H1 (cell line): ENCODE results near the gene INPP5A. TPM values are rescaled to one million over a fixed set of nuclear protein-coding genes. Genes with fewer than 3 reads are reported as not detected.

Source experiments
- CTCF ChIA-PET: fragments of 300-600 bp; sonication (Branson Sonifier 250); formaldehyde crosslinking; loops from one replicate; lab custom pipeline; 2021; ENCODE audit not compliant: partially characterized antibody; lab: Charles Lee
- POLR2A ChIA-PET: fragments of 300-600 bp; sonication (Branson Sonifier 250); formaldehyde crosslinking; loops from one replicate; lab custom pipeline; 2021; ENCODE audit warnings: inconsistent platforms; ENCODE audit not compliant: partially characterized antibody; lab: Charles Lee
- DNase-seq, 2 experiments: peaks; one replicate each; pipeline versions ENCODE4 v3.0.0 to v3.0.0-alpha.2; 2010 to 2022; ENCODE audit warnings: low spot score in 2 of 2, low read depth in 1 of 2, mixed read lengths in 1 of 2
- FAIRE-seq: peaks from 2 replicates; lab custom pipeline; 2011; peaks lifted over from hg19 to GRCh38; lab: Jason Lieb, UNC
- H2AFZ ChIP-seq: 2 replicates; pipeline ENCODE4 v1.8.1; 2012; ENCODE audit warnings: low read length, inconsistent platforms
- H2AK5ac ChIP-seq: 2 replicates; pipeline ENCODE4 v1.6.1; 2013; ENCODE audit warnings: low read depth, low read length
- H2BK120ac ChIP-seq: replicated peaks from 2 replicates; pipeline ENCODE3; 2013; ENCODE audit warnings: low read depth, low read length, inconsistent platforms
- H2BK12ac ChIP-seq: 2 replicates; pipeline ENCODE4 v1.6.1; 2013; ENCODE audit warnings: low read depth, low read length
- H2BK15ac ChIP-seq: 2 replicates; pipeline ENCODE4 v1.6.1; 2013; ENCODE audit warnings: low read length
- H2BK20ac ChIP-seq: 2 replicates; pipeline ENCODE4 v1.6.1; 2013; ENCODE audit warnings: low read length
- H2BK5ac ChIP-seq: 2 replicates; pipeline ENCODE4 v1.6.1; 2013; ENCODE audit warnings: low read depth, low read length
- H3K14ac ChIP-seq: 2 replicates; pipeline ENCODE4 v1.6.1; 2013; ENCODE audit warnings: inconsistent platforms; ENCODE audit not compliant: insufficient read length
- H3K18ac ChIP-seq: 2 replicates; pipeline ENCODE4 v1.6.1; 2013; ENCODE audit warnings: low read length; ENCODE audit errors: extremely low read depth
- H3K23ac ChIP-seq: 2 replicates; pipeline ENCODE4 v1.6.1; 2013; ENCODE audit warnings: inconsistent platforms; ENCODE audit not compliant: insufficient read length
- H3K23me2 ChIP-seq: 2 replicates; pipeline ENCODE4 v1.6.1; 2013; ENCODE audit warnings: low read depth, low read length
- H3K27ac ChIP-seq: 2 replicates; pipeline ENCODE4 v1.6.1; 2011; ENCODE audit warnings: low read depth, low read length, inconsistent platforms
- H3K27me3 ChIP-seq, 4 experiments: replicated peaks in 1 of 4; 1 replicate in 1 of 4; 2 replicates in 3 of 4; pipeline versions ENCODE4 v1.6.1 to v1.8.1; 2011 to 2013; ENCODE audit warnings: low read length in 3 of 4, mild to moderate bottlenecking in 3 of 4, inconsistent platforms in 2 of 4, mixed read lengths in 2 of 4, moderate library complexity in 1 of 4; ENCODE audit not compliant: control insufficient read depth in 3 of 4, insufficient read depth in 3 of 4; ENCODE audit errors: extremely low read depth in 1 of 4
- H3K36me3 ChIP-seq, 4 experiments: 2 replicates each; pipeline versions ENCODE4 v1.6.1 to v1.8.1; 2011 to 2013; ENCODE audit warnings: mild to moderate bottlenecking in 4 of 4, low read length in 3 of 4, moderate library complexity in 2 of 4, control low read depth in 1 of 4, inconsistent platforms in 1 of 4; ENCODE audit not compliant: insufficient read depth in 4 of 4, control insufficient read depth in 2 of 4
- H3K4ac ChIP-seq: replicated peaks from 2 replicates; pipeline ENCODE3; 2013; ENCODE audit warnings: low read length, low read depth, mixed read lengths, inconsistent platforms; ENCODE audit not compliant: insufficient read length
- H3K4me1 ChIP-seq, 4 experiments: replicated peaks in 1 of 4; 1 replicate in 1 of 4; 2 replicates in 3 of 4; pipeline versions ENCODE4 v1.6.1 to v1.8.1; 2011 to 2013; ENCODE audit warnings: low read length in 3 of 4, inconsistent platforms in 2 of 4, mixed read lengths in 1 of 4; ENCODE audit not compliant: insufficient read depth in 4 of 4, control insufficient read depth in 3 of 4
- H3K4me2 ChIP-seq, 2 experiments: 2 replicates each; pipeline versions ENCODE4 v1.6.1 to v1.8.1; 2011 to 2013; ENCODE audit warnings: low read depth in 2 of 2, low read length in 2 of 2, control low read depth in 1 of 2, inconsistent platforms in 1 of 2, mild to moderate bottlenecking in 1 of 2; ENCODE audit not compliant: insufficient read depth in 1 of 2
- H3K4me3 ChIP-seq, 4 experiments: fragments of 200-600, 300-600 bp in 1 of 4; sonication (generic), shearing (Covaris generic), sonication (Bioruptor Twin) in 1 of 4; 2 replicates each; pipeline versions ENCODE4 v1.5.1 to v1.8.1; 2011 to 2016; ENCODE audit warnings: low read length in 4 of 4, low read depth in 3 of 4, control low read depth in 2 of 4, inconsistent platforms in 2 of 4, mild to moderate bottlenecking in 2 of 4, mixed read lengths in 1 of 4, moderate library complexity in 1 of 4; ENCODE audit not compliant: insufficient read depth in 2 of 4; ENCODE audit errors: extremely low read depth in 1 of 4
- H3K56ac ChIP-seq: replicated peaks from 2 replicates; pipeline ENCODE3; 2013; ENCODE audit warnings: low read depth, mild to moderate bottlenecking, mixed read lengths, low read length, inconsistent platforms; ENCODE audit not compliant: insufficient read length
- H3K79me1 ChIP-seq: 2 replicates; pipeline ENCODE4 v1.6.1; 2013; ENCODE audit warnings: low read depth, low read length, control low read depth
- H3K79me2 ChIP-seq, 2 experiments: 2 replicates each; pipeline versions ENCODE4 v1.6.1 to v1.8.1; 2012 to 2013; ENCODE audit warnings: low read length in 2 of 2, mild to moderate bottlenecking in 2 of 2, inconsistent platforms in 1 of 2; ENCODE audit not compliant: insufficient read depth in 2 of 2, control insufficient read depth in 1 of 2
- H3K9ac ChIP-seq, 4 experiments: replicated peaks in 1 of 4; 1 replicate in 1 of 4; 2 replicates in 3 of 4; pipeline versions ENCODE4 v1.6.1 to v1.8.1; 2011 to 2013; ENCODE audit warnings: low read depth in 3 of 4, low read length in 3 of 4, control low read depth in 2 of 4, mild to moderate bottlenecking in 2 of 4, moderate library complexity in 2 of 4, inconsistent platforms in 1 of 4; ENCODE audit errors: extremely low read depth in 1 of 4
- H3K9me3 ChIP-seq, 2 experiments: 2 replicates each; pipeline versions ENCODE4 v1.6.1 to v1.8.1; 2012 to 2013; ENCODE audit warnings: mild to moderate bottlenecking in 2 of 2, moderate library complexity in 2 of 2, control low read depth in 1 of 2, inconsistent platforms in 1 of 2, low read depth in 1 of 2, low read length in 1 of 2, mixed read lengths in 1 of 2; ENCODE audit not compliant: insufficient read depth in 2 of 2
- H4K20me1 ChIP-seq, 2 experiments: replicated peaks in 1 of 2; 2 replicates each; pipeline versions ENCODE3 to v1.8.1; 2011 to 2013; ENCODE audit warnings: inconsistent platforms in 2 of 2, low read length in 2 of 2, mild to moderate bottlenecking in 1 of 2; ENCODE audit not compliant: insufficient read depth in 2 of 2, control insufficient read depth in 1 of 2
- H4K5ac ChIP-seq: 2 replicates; pipeline ENCODE4 v1.6.1; 2013; ENCODE audit warnings: low read length, low read depth, mixed read lengths, inconsistent platforms; ENCODE audit not compliant: insufficient read length
- H4K8ac ChIP-seq: 2 replicates; pipeline ENCODE4 v1.8.0; 2013; ENCODE audit warnings: mild to moderate bottlenecking, moderate library complexity, low read length, inconsistent platforms; ENCODE audit not compliant: insufficient read depth; ENCODE audit errors: extremely low read depth
- H4K91ac ChIP-seq: replicated peaks from 2 replicates; pipeline ENCODE3; 2013; ENCODE audit warnings: low read length, mixed read lengths, inconsistent platforms; ENCODE audit not compliant: insufficient read length
- CREB1 ChIP-seq: IDR thresholded peaks from 2 replicates; pipeline ENCODE4 v1.6.1; 2012; ENCODE audit warnings: inconsistent platforms
- EP300 ChIP-seq, 2 experiments: IDR thresholded peaks; 1 replicate in 1 of 2; 2 replicates in 1 of 2; pipeline ENCODE4 v1.6.1; 2011 to 2012; ENCODE audit warnings: low read depth in 2 of 2, low read length in 2 of 2, mild to moderate bottlenecking in 2 of 2, borderline replicate concordance in 1 of 2, inconsistent platforms in 1 of 2, moderate library complexity in 1 of 2
- FOSL1 ChIP-seq: IDR thresholded peaks from 2 replicates; pipeline ENCODE4 v1.6.1; 2011; ENCODE audit warnings: mild to moderate bottlenecking, low read depth, low read length, moderate library complexity; ENCODE audit not compliant: insufficient read depth
- GTF2F1 ChIP-seq: IDR thresholded peaks from 2 replicates; pipeline ENCODE4 v1.6.1; 2012; ENCODE audit warnings: low read depth, low read length, improper control_type of control experiment, borderline replicate concordance
- HDAC2 ChIP-seq, 2 experiments: fragments of 300-600 bp in 1 of 2; sonication (generic) in 1 of 2; IDR thresholded peaks; 2 replicates each; pipeline ENCODE4 v1.6.1; 2011 to 2012; ENCODE audit warnings: low read depth in 2 of 2, low read length in 2 of 2, mild to moderate bottlenecking in 2 of 2, moderate library complexity in 2 of 2, borderline replicate concordance in 1 of 2, inconsistent platforms in 1 of 2
- HDAC6 ChIP-seq: IDR thresholded peaks from one replicate; pipeline ENCODE4 v1.7.1; 2012; ENCODE audit warnings: low read depth, mild to moderate bottlenecking, inconsistent platforms, low read length, moderate library complexity
- NANOG ChIP-seq: IDR thresholded peaks from 2 replicates; pipeline ENCODE4 v1.6.1; 2011; ENCODE audit warnings: low read length, low read depth, mild to moderate bottlenecking, inconsistent platforms; ENCODE audit not compliant: insufficient read depth, poor library complexity, severe bottlenecking
- POLR2AphosphoS5 ChIP-seq: IDR thresholded peaks from 2 replicates; pipeline ENCODE4 v1.6.1; 2011; ENCODE audit warnings: low read depth, low read length
- RFX5 ChIP-seq: IDR thresholded peaks from 2 replicates; pipeline ENCODE4 v1.6.1; 2011; ENCODE audit warnings: low read depth, low read length, improper control_type of control experiment, borderline replicate concordance
- RXRA ChIP-seq: IDR thresholded peaks from 2 replicates; pipeline ENCODE4 v1.6.1; 2011; ENCODE audit warnings: low read depth, mild to moderate bottlenecking, low read length, moderate library complexity; ENCODE audit not compliant: insufficient read depth
- SRF ChIP-seq: IDR thresholded peaks from 2 replicates; pipeline ENCODE4 v1.6.1; 2011; ENCODE audit warnings: mild to moderate bottlenecking, low read depth, low read length, moderate library complexity
- TAF1 ChIP-seq: IDR thresholded peaks from 2 replicates; pipeline ENCODE4 v1.6.1; 2011; ENCODE audit warnings: mild to moderate bottlenecking, low read depth, low read length
- TBP ChIP-seq: IDR thresholded peaks from 2 replicates; pipeline ENCODE4 v1.6.1; 2011; ENCODE audit warnings: low read depth, low read length, improper control_type of control experiment
- YY1 ChIP-seq: IDR thresholded peaks from 2 replicates; pipeline ENCODE4 v1.6.1; 2011; ENCODE audit warnings: low read depth, mild to moderate bottlenecking, low read length
- WGBS, 2 experiments: shearing (Covaris generic) in 1 of 2; methylation state at CpG; one replicate each; pipeline versions ENCODE4 v1.1.6 to v1.1.7; 2013 to 2015; ENCODE audit warnings: low lambda C conversion rate in 2 of 2, mixed read lengths in 2 of 2, inconsistent platforms in 1 of 2, low coverage in 1 of 2, missing lambda C conversion rate in 1 of 2; ENCODE audit not compliant: insufficient replicate concordance in 2 of 2, insufficient coverage in 1 of 2, insufficient read length in 1 of 2; ENCODE audit errors: extremely low coverage in 1 of 2, missing lambda C conversion rate in 1 of 2; 5-methylcytosine and 5-hydroxymethylcytosine counted together
- polyA plus RNA-seq, 7 experiments: library from polyadenylated mRNA; depleted of rRNA in 3 of 7; stranded (reverse) in 5 of 7; unstranded in 2 of 7; fragments of >200 nt in 5 of 7; fragments of 200-250 nt in 2 of 7; gene quantifications; 1 replicate in 5 of 7; 2 replicates in 1 of 7; 4 replicates in 1 of 7; pipeline versions ENCODE4 v1.2.1 to v1.2.3, GENCODE V29; 2011 to 2013; ENCODE audit warnings: missing spikeins in 2 of 7, mixed read lengths in 2 of 7
- total RNA-seq: library from RNA; stranded (reverse); fragmentation: NEBNext Ultra II Directional; extraction: Animal tissue kit (Norgen Biotek cat#: 25700); gene quantifications from 2 replicates; pipeline ENCODE4 v1.2.1, GENCODE V29; 2021

Gene INPP5A
- total and polyA plus RNA-seq, 2 of the 8 experiments (the other 6 are each of a cell fraction or from before 2014, with no cell fraction given) = 19.7 to 27.5 TPM

DNA sequence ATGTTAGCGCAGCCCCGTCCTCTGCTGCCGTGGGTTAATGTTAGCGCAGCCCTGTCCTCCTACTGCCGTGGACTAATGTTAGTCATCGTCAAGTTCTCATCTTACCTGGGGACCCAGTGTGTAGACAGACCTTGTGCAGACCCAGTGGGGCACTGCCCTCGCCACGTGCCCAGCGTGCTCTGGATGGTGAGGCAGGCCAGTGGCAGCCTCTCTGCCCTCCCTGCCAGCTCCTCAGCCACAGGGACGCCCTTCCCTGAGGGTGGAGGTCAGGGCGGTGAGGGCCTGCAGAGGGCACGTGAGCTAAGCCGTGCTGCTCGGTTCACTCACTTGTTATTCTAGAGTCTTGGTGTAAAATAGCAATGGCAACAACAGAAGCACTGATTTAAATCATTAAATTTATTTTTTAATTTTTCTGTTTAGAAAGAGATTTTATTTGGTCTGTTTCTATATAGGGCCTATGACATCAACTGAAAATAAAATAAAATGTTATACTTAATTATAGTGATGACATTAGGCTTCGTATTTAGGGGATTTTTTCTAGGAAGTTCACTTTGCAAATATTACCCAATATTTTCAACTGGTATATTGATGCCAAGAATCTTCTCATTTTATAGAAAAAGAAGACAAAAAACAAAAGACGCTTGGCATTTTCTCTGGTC lies 199.9 kb downstream of the INPP5A start:
- H3K4me3 ChIP-seq = no peak overlapping the region
- H2BK5ac ChIP-seq = peak overlapping the region; percentile 73
- no peak overlapping the region for H4K5ac ChIP-seq
- WGBS, 2 experiments = 92% methylated on average over 15 of the region's 16 CpGs; no CpG with 5 or more reads in 1 of the 2 experiments
- H3K79me2 ChIP-seq = no peaks in the 10 kb centered on the region
- no peak overlapping the region for H3K4ac ChIP-seq
- H3K27ac ChIP-seq = no peak overlapping the region
- H3K18ac ChIP-seq = no peak overlapping the region
- H3K9ac ChIP-seq = no peak overlapping the region
- no peak for DNase-seq
- POLR2A ChIA-PET = no interaction called here
- H3K36me3 ChIP-seq = no peaks in the 10 kb centered on the region
- no peaks in the 10 kb centered on the region for H3K79me1 ChIP-seq
- no peak overlapping the region for H2BK12ac ChIP-seq
- H4K20me1 ChIP-seq = peaks cover 2 to 9% of the 10 kb centered on the region in 2 experiments
- no peak for FAIRE-seq
- no peaks in the 10 kb centered on the region for H3K27me3 ChIP-seq
- H2AFZ ChIP-seq = no peak overlapping the region
- peaks cover 0 to 10% (median 5%) of the 10 kb centered on the region in 4 experiments; a peak in 5 of 7 replicates for H3K4me1 ChIP-seq
- no peak overlapping the region for H4K91ac ChIP-seq
- no peaks in the 10 kb centered on the region for H3K23me2 ChIP-seq
- H3K23ac ChIP-seq = no peak overlapping the region
- CTCF ChIA-PET = interaction anchor here (0.6 to 0.9 kb wide), 2 partner anchors 71 to 81 kb away, joined by 3 read pairs; no protein-coding TSS in a partner anchor
- no peak overlapping the region for H2BK120ac ChIP-seq
- H4K8ac ChIP-seq = no peak overlapping the region
- H3K9me3 ChIP-seq = no peaks in the 10 kb centered on the region
- no peak overlapping the region for H2BK15ac ChIP-seq
- H3K14ac ChIP-seq = no peak overlapping the region
- H2AK5ac ChIP-seq = no peak overlapping the region
- no peak overlapping the region for H2BK20ac ChIP-seq
- no peak overlapping the region for H3K4me2 ChIP-seq
- H3K56ac ChIP-seq = no peak overlapping the region
- TF ChIP-seq NANOG (no peak), HDAC6 (no peak), HDAC2 (IDR thresholded peaks at IDR 0.05; ENCODE audit: borderline replicate concordance in 1 of 2, low read depth in 2 of 2, low read length in 2 of 2) (no peak), POLR2AphosphoS5 (no peak), CREB1 (no peak), RFX5 (no peak), RXRA (no peak), EP300 (IDR thresholded peaks at IDR 0.05; ENCODE audit: borderline replicate concordance in 1 of 2, low read depth in 2 of 2, low read length in 2 of 2) (no peak), TAF1 (no peak), FOSL1 (no peak), YY1 (no peak), GTF2F1 (no peak), SRF (no peak), TBP (no peak)
